AG09319 (cell line): Measurements from ENCODE around the gene CACNA1E.

Experiments
- DNase-seq: peaks from one replicate; pipeline ENCODE4 v3.0.0-alpha.2; 2010; ENCODE audit warnings: low read depth; ENCODE audit errors: extremely low read depth
- CTCF ChIP-seq: IDR thresholded peaks from 2 replicates; pipeline ENCODE4 v1.5.1; 2011; ENCODE audit warnings: low read depth, mild to moderate bottlenecking, inconsistent platforms, low read length, moderate library complexity

Gene CACNA1E

DNA sequence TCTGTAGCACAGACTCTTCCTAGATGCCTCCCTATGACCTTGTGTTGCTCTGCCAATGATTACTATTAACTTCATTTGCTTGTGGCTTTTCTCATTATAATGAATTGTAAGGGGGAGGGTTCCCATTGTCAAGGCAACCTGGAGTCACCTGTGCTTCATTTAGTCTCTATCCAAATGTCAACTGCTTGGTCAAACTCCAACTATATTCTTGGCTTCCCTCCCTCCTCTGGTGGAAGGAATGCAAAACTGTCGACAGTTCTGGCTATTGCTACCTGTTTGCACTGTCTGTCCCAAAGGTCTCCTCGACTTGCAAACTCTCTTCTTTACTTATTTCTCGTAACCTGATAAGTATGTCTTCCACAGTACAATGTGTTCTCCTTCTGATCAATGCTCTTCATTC lies 100.3 kb downstream of the CACNA1E start:
- no peak for TF ChIP-seq CTCF
- DNase-seq: no peak

- DNase-seq: no peak
- TF ChIP-seq CTCF: no peak
Measured at GRCh38 chr1:181587870-181588438, 104.6 kb downstream of the CACNA1E start.

DNA sequence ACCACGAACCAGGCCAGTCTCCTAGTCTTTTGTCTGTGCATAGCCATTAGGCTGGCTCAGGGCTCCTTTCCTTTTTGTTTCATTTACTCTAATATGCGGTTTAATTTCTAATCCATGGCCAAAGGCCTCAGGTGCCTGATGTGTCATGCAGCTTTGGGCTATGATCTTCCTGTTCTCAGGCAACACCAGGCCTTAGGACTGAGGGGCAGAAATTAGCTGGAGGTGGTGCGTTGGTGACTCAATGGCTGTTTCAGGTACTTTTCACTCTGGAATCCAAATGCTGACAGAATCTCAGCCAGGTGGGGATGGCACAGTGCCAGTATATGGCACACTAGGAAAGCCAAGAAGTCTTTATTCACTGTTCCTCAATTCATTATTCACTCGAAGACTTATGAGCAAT lies 105.3 kb downstream of the CACNA1E start:
- DNase-seq: no peak
- no peak for TF ChIP-seq CTCF

GRCh38 chr1:181592255-181592859 lies 109.0 kb downstream of the CACNA1E start:
- no peak for DNase-seq
- no peak for TF ChIP-seq CTCF

DNA sequence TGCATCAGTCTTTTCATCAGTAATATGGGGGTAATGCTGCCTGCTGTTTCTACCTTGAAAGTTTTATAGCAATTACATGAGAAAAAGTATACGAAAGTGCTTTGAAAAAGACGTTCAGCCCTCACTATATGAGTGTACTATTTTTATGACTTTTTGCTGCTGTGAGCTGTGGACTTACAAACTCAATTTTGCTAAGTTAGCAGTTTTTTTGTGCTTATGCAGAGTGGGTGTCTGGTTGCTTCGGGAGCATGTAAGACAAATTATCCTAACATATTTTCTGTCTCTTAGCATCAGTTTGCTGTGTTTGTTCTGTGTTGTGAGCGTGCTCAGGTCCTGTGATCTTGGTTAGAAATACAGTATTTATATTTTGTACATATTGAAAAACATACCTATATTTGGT lies 109.7 kb downstream of the CACNA1E start:
- no peak for DNase-seq
- TF ChIP-seq CTCF: no peak

DNA sequence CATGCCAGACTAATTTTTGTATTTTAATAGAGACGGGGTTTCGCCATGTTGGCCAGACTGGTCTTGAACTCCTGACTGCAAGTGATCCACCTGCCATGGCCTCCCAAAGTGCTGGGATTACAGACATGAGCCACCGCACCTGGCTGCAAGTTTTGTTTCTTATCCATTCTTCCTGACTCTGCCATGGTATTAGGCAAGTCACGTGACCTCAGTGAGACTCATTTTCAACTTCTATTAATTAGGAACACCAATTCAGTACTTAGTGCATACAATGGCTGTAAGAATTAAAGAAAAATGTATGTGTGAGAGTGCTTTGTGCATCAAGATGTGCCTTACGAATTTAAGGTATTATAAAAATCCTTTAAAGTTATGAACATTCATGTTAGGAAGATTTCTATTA lies 111.2 kb downstream of the CACNA1E start:
- no peak for DNase-seq
- no peak for TF ChIP-seq CTCF

DNA sequence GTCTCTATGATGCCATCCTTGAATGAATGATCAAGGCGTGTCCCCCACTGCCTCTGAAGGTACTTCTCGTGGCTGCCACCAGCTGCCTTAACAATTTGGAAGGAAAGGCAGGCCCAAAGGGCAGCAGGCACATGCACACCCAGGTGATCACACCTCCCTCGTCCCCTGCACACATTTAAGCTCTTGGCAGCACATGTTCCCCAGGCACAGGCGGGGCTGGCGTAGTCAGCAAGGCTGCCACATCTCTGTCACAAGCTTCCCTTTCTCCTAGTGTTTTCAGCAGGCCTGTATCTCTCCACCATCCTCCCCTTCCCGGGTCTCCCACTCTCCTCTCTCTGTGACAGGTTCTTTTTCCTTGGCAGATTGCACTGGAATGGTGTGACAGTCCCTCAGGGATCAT lies 111.9 kb downstream of the CACNA1E start:
- TF ChIP-seq CTCF: no peak
- DNase-seq: no peak
